ENCODE results near the gene CFAP70. TPM values are rescaled to one million over a fixed set of nuclear protein-coding genes. Genes with fewer than 3 reads are reported as not detected.

CFAP70 gene
- total RNA-seq, 1 experiment from 2014 or later = 2.9 TPM

DNA sequence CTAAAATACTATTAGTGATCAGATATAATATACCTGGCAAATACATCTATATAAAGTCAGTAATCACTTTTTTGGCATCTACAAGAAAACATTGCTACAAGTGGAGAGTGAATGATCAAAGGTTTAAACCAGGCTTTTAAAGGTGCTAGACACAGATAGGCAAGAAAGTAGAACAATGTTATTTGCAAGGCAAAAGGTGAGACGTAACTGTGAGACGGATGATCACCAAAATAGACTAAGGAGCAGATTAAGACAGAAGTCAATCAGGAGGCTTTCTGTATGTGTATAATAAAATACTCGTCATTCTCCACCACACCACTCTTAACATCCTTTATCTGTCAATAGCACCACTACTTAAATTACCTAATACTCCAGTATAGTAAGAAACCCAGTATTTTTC, 46.9 kb upstream of the CFAP70 start:
- no peak for ATAC-seq
- no TSS peak for BruUV-seq (replicated peaks)
- Histone ChIP-seq H3K27me3 (ENCODE audit: insufficient read depth, low read length) (no peaks in the 10 kb centered on the region), H3K9ac (ENCODE audit: low read length) (no peak overlapping the region), H3K4me3 (replicated peaks in 1 of 2; ENCODE audit: low read depth in 1 of 2, low read length in 2 of 2) (no peak overlapping the region), H3K9me2 (ENCODE audit: insufficient read depth) (no peaks in the 10 kb centered on the region), H3K4me2 (ENCODE audit: low read length) (no peak overlapping the region), H3K36me3 (ENCODE audit: control insufficient read depth in 1 of 2, insufficient read depth in 2 of 2, low read length in 2 of 2) (0 out of 4 replicates have a peak, but pooled peaks cover 0 to under 1% of the 10 kb centered on the region in 2 experiments), H3K9me3 (ENCODE audit: control insufficient read depth in 1 of 2, insufficient read depth in 1 of 2, low read depth in 1 of 2, low read length in 2 of 2) (no peaks in the 10 kb centered on the region), H3K79me2 (ENCODE audit: insufficient read depth, low read length) (peaks cover 97% of the 10 kb centered on the region), H3K27ac (ENCODE audit: low read depth, low read length) (no peak overlapping the region), H4K20me1 (ENCODE audit: insufficient read depth) (peaks cover 9% of the 10 kb centered on the region; the same call in 1 of the 2 replicates), H3K4me1 (ENCODE audit: control insufficient read depth in 1 of 2, insufficient read depth in 2 of 2, low read length in 2 of 2) (peaks cover 5 to 16% of the 10 kb centered on the region in 2 experiments), H2AFZ (ENCODE audit: low read depth, low read length, poor library complexity, severe bottlenecking) (no peak overlapping the region)
- DNase-seq (ENCODE audit: low read depth, low spot score) = no peak
- TF ChIP-seq SRF (IDR thresholded peaks at IDR 0.05; ENCODE audit: low read depth) (no peak), EGR1 (IDR thresholded peaks at IDR 0.05; ENCODE audit: low read depth) (no peak), EZH2phosphoT487 (IDR thresholded peaks at IDR 0.05; ENCODE audit: borderline replicate concordance) (no peak), YY1 (IDR thresholded peaks at IDR 0.05; ENCODE audit: extremely low read depth, insufficient replicate concordance, low read depth, low read length) (no peak), RAD21 (IDR thresholded peaks at IDR 0.05; ENCODE audit: low read depth) (no peak), TCF7L2 (IDR thresholded peaks at IDR 0.05; ENCODE audit: borderline replicate concordance, extremely low read depth, insufficient read depth, insufficient read length) (no peak), CEBPB (IDR thresholded peaks at IDR 0.05; ENCODE audit: low read depth) (no peak), MAX (IDR thresholded peaks at IDR 0.05) (no peak), CTCF (IDR thresholded peaks at IDR 0.05 in 2 of 3, conservative IDR thresholded peaks at IDR 0.05 in 1 of 3; ENCODE audit: borderline replicate concordance in 1 of 3, insufficient read depth in 1 of 3, low read depth in 2 of 3, low read length in 2 of 3) (no peak)
- CTCF ChIA-PET = no interaction called here
- intact Hi-C loops (cut with micrococcal nuclease) = no loop called here
- RAD21 ChIA-PET (ENCODE audit: low non-redundant PET in 1 of 2, low total read pairs in 2 of 2, uncharacterized antibody in 2 of 2, unreplicated experiment in 2 of 2) = no interaction called here
- POLR2A ChIA-PET = no interaction called here
